CD4-positive, alpha-beta T cell treated with Interleukin-10 for 1 hour (primary cell): Measurements from ENCODE around the gene THBS2.

Experiments
- DNase-seq: peaks from one replicate; pipeline ENCODE4 v3.0.0-alpha.2; 2020

The THBS2 gene

GRCh38 chr6:169177516-169178166 lies 76.0 kb downstream of the THBS2 start:
- no peak for DNase-seq

- DNase-seq = no peak
Measured at GRCh38 chr6:169176361-169176991, 77.2 kb downstream of the THBS2 start.

DNA sequence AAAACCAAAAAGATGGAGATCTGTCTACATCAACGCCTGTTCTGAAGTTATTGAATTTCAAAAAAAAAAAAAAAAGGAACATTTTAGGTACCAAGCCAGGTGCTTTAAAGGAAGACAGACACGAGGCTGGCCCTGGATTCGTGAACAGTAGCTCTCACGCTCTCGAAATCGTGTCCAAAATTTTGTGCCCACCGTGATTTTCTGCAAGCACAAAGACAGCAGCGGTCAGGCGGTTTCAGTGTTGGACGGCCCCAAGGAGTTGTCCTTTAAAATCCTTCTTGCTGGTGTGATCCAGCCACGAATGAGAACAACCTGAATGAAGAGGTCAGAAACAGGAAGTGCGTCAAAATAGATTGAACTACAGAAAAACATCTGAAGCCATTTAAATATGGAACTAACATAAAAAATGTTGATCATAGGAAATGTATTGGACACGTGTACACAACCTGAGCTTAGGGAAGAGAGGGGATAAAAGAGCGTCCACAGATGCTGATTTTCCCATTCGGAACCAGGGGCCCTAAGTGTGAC lies 78.2 kb downstream of the THBS2 start:
- no peak for DNase-seq

GRCh38 chr6:169174516-169175359 lies 78.9 kb downstream of the THBS2 start:
- DNase-seq = no peak

GRCh38 chr6:169173532-169174268 lies 79.9 kb downstream of the THBS2 start:
- DNase-seq = no peak

GRCh38 chr6:169172946-169173345 lies 80.7 kb downstream of the THBS2 start:
- DNase-seq = no peak

DNA sequence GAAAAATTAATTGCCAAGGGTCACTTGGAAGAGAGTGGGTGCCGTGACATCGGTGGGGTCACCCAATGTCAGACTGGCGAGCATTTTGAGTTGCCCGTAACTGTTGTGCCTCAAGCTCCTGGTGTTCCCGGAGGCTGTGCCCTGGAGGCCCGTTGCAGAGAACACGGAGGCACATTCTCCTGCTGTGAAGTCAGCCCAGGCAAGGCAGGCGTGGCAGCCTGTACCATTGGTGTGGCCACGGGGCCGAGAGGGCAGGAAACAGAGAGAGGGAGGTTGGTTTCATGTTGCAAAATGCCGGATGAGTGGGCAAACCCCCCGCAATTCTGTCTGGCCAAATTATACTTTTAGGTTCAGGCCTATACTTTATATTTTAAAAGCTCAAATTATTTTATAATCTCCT lies 81.2 kb downstream of the THBS2 start:
- DNase-seq = no peak

DNA sequence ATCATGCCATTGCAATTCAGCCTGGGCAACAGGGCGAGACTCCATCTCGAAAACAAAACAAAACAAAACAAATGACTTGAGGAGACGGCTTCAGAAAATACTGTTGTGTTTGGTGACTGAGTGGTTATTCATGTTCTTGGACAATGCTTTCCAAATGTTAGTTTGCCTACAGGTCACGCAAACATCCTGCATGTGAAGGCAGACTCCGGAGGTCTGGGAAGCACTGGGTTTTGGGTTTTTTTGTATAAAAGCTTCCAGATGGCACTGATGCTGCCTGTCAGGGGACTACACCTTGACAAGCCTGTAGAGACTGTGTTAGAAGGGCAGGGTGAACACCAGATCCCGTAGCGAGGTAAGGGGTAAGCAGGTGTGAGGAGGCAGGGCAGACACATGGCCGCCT lies 81.7 kb downstream of the THBS2 start:
- DNase-seq = no peak

GRCh38 chr6:169171016-169171415 lies 82.6 kb downstream of the THBS2 start:
- DNase-seq = no peak

GRCh38 chr6:169170583-169170955 lies 83.1 kb downstream of the THBS2 start:
- no peak for DNase-seq

GRCh38 chr6:169169941-169170582 lies 83.6 kb downstream of the THBS2 start:
- DNase-seq = no peak

DNA sequence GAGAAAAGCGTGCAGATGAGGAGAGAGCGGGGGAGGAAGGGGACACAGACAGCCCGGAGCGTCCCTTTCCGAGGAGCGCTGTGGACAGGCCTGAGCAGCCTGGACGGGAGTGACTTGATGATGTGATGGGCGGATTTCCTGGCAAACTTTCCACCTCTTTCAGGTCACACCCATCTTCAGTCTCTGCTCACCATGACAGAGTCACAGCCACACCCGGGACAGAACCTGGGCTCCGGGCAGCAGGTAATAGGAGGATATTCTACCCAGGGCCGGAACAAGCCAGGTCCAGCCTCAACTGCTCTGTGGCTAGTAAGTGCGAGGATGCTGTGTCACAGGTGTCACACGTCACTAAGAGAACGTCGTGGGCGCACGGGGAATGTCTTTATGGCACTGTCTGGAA lies 84.3 kb downstream of the THBS2 start:
- no peak for DNase-seq

GRCh38 chr6:169168706-169169105 lies 84.9 kb downstream of the THBS2 start:
- no peak for DNase-seq

- DNase-seq = no peak
Measured at GRCh38 chr6:169168302-169168630, 85.4 kb downstream of the THBS2 start.

DNA sequence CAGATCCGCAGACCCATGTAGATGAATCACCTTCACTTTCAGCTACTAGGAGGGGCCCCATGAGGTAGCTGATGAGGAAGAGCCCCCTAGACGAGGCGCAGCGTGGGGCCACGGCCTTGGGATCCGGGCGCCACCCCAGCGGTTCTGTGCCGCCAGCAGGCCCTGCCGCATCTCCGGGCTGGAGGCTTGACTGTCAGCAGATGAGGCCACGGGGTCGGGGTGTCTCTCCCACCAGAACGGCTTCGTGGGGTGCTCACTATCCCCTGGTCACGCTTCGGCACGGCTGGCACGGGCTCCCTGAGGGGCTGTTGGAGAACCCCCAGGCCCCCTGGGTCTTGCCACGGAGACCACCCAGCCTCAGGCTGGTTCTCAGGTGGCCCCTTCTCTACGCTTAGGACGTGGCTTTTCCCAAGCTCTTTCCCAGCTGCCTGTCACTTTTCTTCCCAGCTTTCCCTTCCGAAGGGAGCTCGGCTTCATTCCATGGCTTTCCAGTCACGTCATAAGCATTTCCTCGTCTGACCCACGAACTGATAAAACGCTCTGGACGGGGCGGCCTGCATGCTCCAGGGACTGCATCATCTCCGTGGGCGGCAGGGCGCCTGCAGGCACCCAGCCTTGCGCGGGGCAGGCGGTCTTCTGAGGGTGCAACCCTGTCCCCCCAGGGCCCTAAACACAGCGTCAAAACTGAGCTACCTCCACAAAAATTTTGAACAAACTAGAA lies 85.9 kb downstream of the THBS2 start:
- DNase-seq = no peak

- no peak for DNase-seq
Measured at GRCh38 chr6:169166896-169167580, 86.6 kb downstream of the THBS2 start.
